GM18526 (cell line): ENCODE data around the gene GNAO1.

ENCODE experiments used
- POLR2A ChIP-seq: IDR thresholded peaks from 3 replicates; pipeline ENCODE4 v1.6.1; 2011; ENCODE audit not compliant: insufficient read length; ENCODE audit errors: extremely low read depth

The GNAO1 gene

DNA sequence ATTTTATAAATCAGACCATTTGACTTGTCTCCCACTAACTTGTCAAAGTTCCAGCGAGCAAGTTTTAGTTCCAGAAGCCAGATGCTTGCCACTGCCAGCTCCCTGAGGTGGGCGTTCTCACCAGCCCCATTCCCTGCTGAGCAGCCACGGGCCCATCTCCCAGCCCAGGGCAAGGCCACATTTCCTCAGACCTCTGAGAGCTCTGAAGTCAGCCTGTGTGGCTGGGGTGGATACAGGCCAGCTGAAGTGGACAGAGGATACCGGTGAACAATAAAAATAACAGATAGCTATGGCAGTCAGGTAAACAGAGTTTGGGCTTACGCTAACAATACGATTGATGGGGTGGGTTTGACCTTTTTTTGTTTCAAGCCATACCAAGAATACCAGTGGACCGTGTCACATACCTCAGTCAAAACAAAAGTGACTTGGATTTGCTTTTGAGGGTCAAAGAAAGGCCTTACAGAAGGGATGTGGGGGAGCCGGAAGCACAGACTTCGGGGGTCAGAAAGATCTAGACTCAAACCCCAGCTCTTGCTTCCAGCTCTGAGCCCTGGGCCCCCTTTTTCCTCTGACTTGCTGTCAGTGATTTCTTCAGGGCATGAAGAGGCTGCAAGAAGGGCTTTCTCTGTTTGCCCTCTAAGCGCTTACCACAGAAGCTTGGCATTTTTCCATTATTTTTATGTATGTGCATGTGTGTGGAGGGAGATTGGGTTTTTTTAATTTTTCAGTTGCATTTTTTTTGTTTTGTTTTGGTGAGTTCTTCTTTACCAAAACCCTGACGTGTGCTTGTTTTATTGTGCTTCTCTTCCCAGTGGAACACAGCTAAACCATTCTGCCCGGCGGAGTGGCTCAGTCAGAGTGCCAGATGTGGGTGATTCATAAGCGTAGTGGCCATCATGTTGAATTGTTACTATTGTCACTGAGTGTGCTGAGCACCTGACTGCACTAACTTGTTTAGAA lies 109.9 kb downstream of the GNAO1 start:
- no peak for TF ChIP-seq POLR2A

DNA sequence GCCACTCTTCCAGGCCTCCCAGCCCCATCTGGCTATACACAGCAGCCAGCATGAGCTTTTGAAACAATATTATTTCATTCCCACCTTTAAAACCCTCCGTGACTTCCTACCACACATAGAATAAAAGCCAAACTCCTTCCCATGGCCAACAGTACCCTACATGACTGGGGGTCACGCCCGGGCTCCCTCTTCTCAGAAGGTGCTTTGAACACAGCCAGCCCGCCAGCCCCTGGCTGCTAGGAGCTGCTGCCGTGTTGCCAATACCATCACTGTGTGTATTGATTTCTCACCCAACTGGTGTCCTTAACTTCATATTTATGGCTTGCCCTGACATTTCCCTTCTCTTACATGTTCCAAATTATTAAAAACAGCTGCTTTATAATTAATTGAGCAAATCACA lies 111.2 kb downstream of the GNAO1 start:
- no peak for TF ChIP-seq POLR2A

DNA sequence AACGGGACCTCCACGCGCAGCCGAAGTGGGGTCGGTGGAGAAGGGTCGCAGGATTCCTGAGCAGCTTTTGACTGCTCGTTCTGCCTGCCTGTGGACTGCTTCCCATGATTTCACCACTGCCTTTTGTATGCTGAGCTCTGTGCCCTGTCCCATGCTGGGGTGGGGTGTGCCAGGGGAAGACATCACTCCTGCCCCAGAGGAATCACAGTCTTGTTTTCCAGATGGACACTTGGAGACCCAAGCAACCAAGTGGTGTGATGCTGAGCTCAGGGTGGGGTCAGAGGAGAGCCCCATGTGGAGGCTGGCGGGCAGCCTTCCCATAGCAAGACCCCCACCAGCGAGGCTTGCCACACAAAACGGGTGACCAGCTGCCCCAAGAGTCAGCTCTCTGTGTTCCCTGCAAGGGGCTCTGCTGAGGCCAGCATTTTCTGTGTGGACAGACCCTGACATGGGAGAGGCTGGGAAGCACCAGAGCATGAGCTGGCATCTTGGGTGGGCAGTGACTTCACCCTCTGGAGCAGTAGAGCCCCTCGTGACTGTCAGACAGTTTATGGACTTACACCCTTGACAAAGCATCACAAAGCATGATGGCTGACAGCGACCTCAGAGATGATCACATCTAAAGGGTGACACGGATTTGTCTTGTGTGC lies 111.9 kb downstream of the GNAO1 start:
- no peak for TF ChIP-seq POLR2A

DNA sequence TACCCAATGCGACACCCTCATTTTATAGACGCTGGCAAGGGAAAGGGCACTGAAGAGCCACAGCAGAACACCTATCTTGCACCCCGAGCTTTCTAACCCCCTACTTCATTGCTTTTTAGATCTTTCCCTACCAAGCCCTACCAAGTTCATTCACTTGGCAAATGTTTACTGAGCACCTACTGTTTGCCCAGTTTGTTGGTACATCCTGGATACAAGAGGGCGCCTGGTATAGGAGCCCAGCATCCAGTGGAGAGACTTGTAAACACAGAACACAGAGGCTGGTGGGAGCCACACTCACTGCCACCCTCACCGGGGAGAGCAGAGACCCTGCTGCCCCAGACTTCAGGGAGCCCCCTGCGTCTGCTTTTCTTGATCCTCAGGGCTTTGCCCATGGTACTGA lies 112.6 kb downstream of the GNAO1 start:
- no peak for TF ChIP-seq POLR2A

DNA sequence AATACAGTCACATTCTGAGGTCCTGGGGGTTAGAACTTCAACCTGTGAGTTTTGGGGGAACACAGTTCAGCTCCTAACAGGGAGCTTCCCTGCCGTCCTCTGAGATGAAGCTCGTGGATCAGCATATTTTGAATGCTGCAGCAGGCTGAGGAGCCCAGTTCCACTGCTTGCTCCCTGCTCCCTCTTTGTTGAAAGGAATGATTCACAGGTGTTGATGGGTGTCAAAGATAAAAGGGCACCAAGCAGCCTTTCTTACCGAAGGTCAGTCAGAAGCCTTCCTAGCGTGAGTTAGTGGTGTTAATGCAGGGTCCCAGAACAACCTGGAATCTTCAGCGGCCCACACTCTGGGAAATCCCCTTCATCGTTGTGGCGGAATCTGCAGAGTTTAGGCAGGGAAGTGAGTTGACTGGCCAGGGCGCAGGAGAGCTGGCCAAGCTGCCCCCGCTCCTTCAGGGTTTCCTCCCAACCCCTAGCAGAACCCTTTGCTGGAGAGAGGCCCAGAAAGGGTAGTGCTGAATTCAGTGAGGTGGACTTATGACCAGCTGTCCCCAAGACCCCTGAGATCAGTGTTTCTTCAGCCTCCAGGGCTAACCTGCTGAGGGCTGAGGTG lies 114.8 kb downstream of the GNAO1 start:
- TF ChIP-seq POLR2A: no peak

DNA sequence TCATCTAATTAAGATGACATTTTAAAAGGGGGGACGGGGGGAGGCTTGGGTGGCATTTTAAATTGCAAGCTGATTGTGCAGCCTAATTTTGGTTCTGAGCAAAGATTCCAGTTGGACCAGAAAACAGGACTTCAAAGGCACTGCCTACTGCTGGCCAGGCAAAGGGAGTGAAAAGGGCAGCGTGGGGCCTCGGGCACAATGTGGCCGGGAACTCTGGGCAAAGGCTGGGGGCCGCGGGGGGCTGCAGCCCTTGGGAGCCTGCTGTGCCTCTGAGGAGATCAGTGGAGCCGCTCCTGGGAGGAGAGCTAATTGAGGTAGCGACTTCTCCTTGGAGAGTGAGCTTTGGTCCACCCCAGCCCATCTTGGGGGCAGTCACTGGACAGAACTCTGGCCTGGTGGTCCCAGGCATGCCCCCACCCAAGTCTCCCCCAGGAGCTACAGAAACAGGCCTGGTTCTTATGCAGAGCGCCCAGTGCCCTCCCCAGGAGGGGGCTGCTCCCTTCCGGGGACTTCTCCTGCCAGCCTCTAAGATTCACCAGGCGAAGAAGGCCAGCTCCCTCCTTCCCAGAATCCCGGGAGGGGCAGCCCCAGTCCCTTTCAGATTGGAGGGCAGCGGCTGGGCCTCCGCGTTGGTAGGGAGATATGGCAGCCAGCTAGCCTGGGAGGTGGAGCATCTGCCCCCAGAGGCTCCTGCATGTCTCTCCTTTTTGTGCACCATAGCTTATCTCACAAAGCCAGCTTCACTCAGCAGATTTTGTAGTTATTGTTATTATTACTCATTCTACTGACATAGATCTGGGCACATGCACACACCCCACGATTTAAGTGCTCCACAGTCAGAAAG lies 115.6 kb downstream of the GNAO1 start:
- TF ChIP-seq POLR2A: no peak

DNA sequence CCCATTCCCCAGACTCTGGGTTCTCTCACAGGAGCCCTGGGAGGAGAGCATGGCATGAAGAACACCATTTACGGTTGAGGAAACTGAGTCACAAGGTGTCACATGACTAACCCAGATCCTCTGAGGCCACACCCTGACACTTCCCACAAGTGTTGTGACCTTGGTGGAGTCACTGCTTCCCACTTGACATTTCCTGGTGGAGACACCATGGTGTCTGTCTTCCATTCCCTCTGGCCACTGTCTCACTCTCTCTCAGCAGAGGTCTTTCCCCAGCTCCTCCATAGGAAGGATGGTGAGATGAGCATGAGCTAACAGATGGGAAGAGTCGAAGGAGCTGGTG lies 116.2 kb downstream of the GNAO1 start:
- no peak for TF ChIP-seq POLR2A

DNA sequence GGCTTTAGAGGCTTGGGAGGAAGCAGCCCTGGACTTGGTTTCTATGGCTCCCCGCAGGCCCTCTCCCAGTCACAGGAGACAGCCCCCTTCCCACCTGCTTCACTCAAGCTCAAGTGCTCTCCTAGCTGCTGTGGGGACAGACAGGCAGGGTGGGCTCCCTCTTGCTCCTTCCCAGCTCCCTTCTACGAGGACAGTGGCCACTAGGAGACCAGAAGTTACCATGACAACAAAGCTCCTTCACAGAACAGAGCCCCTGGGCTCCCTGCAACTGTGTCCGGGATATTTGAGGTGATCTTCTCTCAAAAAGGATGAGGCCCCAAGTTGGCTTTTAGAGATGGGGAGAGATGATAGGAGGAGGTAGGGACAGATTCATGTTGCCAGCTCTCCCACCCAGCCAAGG lies 117.7 kb downstream of the GNAO1 start:
- no peak for TF ChIP-seq POLR2A

DNA sequence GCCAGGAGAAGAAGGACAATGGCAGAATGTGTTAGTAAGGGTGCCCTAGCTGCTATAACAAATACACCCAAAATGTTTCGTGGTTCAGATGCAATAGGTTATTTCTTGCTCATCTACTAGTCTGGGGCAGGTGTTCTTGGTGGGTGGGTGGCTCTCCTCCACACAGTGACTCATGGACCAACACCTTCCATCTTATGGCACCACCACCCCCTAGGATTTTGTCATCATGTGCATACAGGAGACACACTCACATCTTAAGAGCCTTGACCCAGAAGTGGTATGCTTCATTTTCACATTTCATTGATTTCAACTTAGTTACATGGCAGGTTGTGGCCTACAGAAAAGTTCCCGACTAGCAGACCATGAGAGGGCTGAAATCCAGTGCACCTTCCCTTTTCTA lies 119.4 kb downstream of the GNAO1 start:
- no peak for TF ChIP-seq POLR2A

DNA sequence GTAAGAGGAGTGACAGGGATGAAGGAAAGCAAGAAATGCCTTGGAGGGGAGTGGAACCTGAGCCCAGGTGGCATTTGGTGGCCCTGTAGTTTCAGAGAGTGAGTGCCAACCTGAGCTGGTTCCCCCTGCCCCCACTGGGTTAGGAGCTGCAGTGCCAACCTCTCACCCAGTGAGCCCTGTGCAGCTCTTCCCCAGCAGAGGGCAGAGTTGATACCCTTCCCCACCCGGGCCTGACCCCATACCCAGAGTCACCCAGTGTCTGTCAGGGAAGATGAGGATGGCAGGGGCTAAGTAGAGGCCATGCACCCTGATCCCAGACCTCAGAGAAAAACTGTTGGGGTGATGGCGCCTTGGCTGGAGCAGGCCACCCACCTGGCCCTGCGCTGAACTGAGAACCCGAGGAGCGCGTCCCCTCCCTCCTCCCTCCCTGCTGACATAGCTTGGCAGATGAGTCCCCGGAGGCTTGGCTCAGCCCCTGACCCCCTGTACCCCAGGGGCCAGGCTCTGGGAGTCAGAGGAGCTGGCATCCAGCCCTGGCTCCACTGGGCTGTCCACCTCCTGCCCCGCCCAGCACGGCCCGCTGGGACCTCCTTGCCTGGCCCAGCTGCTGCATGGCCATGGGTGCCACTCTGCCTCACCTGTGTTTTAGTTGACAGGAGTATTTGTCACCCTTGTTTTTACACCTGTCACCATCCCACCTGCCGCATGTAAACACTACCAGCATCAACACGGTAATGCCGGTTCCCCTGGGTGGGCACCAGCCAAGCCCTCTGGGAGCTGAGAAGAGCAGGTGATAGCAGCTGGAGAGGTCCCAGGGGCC lies 120.1 kb downstream of the GNAO1 start:
- no peak for TF ChIP-seq POLR2A

DNA sequence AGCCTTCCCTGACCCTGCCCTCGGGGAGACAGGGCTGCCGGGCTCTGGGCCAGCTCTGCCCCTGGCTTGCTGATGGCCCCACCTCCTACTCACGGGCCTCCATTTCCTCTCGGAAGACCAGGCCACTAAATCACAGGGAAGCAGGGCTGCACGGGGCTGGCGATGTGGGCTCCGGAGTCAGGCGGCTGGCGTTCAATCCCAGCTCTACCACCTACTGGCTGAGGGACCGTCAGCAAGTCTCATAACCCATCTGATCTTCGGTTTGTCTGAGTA lies 120.7 kb downstream of the GNAO1 start:
- TF ChIP-seq POLR2A: no peak

DNA sequence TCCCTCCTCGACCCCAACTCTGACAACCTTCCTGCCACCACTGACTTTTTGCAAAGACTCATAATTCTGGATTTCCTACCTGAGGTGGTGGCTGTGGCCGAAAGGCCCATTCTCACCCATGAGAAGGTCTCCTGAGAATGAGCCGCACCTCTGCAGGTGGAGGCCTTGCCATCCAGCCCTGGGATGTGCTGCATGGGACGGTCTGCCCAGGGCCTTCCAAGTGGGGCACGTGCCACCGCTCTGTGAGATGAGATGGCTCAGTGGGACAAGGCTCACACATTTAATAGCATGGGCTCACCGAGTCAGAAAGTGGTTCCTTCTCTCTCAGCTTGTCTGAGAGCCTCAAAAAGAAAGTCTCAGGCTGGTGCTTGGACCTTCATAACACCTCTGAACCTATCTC lies 121.3 kb downstream of the GNAO1 start:
- no peak for TF ChIP-seq POLR2A

DNA sequence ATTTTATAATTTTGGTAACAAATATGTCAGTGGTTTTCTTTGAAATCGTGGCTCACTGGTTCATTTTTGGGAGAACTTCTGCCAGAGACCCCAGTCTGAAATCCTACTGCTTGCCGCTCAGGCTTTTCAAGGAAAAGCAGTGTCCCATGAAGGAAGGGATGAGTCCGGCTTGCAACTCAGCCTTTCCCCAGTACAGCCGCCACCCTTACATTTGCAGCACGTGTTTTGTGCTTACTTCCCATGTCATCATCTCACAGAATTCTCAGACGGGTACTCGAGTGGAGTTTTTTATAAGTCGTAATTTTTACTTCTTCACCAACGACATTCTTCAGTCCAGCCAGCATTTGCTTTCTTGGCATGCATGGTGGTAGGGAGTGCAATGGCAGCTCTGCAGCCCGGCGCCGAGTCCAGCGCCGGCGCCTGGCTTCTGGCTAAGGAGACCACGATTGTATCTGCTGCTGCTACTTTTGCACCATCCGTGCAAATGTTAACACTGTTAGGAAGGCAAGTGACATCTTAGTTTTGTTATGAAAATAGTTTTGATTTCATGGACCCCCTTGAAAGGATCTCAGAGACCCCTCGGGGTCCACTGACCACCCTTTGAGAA lies 123.1 kb downstream of the GNAO1 start:
- TF ChIP-seq POLR2A: no peak

DNA sequence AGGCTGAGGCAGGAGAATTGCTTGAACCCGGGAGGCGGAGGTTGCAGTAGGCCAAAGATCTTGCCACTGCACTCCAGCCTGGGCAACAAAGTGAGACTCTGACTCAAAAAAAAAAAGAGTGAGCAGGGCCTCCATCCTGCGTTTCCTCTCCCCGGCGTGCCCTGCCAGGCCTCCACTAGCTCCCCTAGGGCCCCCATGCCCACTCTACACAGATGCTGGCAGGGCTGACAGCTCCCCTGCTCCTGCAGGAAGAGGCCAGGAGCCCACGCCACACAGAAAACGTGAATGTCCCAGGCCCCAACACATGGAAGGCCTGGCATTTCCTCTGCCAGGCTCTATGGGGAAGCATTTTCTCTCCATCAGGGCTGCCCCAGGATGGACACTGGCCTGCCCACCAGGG lies 124.7 kb downstream of the GNAO1 start:
- no peak for TF ChIP-seq POLR2A
